Measurements from ENCODE around the gene MTX2.

- no peak for TF ChIP-seq POLR2A (IDR thresholded peaks at IDR 0.05; ENCODE audit: low read depth, low read length)
- no peak for TF ChIP-seq MYC (IDR thresholded peaks at IDR 0.05; ENCODE audit: low read depth, low read length)
- TF ChIP-seq CTCF (IDR thresholded peaks at IDR 0.05; ENCODE audit: extremely low read depth in 1 of 2, insufficient read depth in 1 of 2, low read depth in 1 of 2, low read length in 2 of 2), result no peak
- TF ChIP-seq EZH2 (IDR thresholded peaks at IDR 0.05; ENCODE audit: borderline replicate concordance, low read depth, low read length, severe bottlenecking), result no peak
- no peak for TF ChIP-seq JUN (IDR thresholded peaks at IDR 0.05; ENCODE audit: borderline replicate concordance, insufficient read depth, insufficient read length, low read depth)
Observed at GRCh38 chr2:176237456-176237855, 31.8 kb upstream of the MTX2 start.
